Smooth muscle cell (in vitro differentiated cells): Measurements from ENCODE around the gene WDFY2. TPM values are rescaled to one million over a fixed set of nuclear protein-coding genes. Genes with fewer than 3 reads are reported as not detected.
A peak's percentile ranks its signal among the peaks of the same experiment; 100 is the strongest.

ENCODE experiments used
- DNase-seq: peaks from one replicate; lab custom pipeline; 2025; ENCODE audit not compliant: unreplicated experiment; lab: John Stamatoyannopoulos, UW
- H2AFZ ChIP-seq: fragments of 200-600 bp; sonication (generic); 2 replicates; pipeline ENCODE4 v1.6.0; 2016; ENCODE audit warnings: antibody characterized with exemption, low read depth, mild to moderate bottlenecking
- H3F3A ChIP-seq: fragments of 200-600 bp; sonication (generic); 2 replicates; pipeline ENCODE4 v1.6.0; 2017; ENCODE audit warnings: antibody characterized with exemption, low read depth
- H3K27ac ChIP-seq: fragments of 200-600 bp; sonication (generic); 2 replicates; pipeline ENCODE4 v1.5.1; 2016; ENCODE audit warnings: low read depth, mild to moderate bottlenecking
- H3K27me3 ChIP-seq: fragments of 200-600 bp; sonication (generic); 2 replicates; pipeline ENCODE4 v1.6.1; 2016; ENCODE audit warnings: low read depth, mild to moderate bottlenecking
- H3K36me3 ChIP-seq: fragments of 200-600 bp; sonication (generic); 2 replicates; pipeline ENCODE4 v1.5.1; 2016; ENCODE audit warnings: low read depth
- H3K4me1 ChIP-seq: fragments of 200-600 bp; sonication (generic); 2 replicates; pipeline ENCODE4 v1.5.1; 2016; ENCODE audit warnings: low read depth
- H3K4me2 ChIP-seq: fragments of 200-600 bp; sonication (generic); 2 replicates; pipeline ENCODE4 v1.6.0; 2016; ENCODE audit warnings: mild to moderate bottlenecking
- H3K4me3 ChIP-seq: fragments of 200-600 bp; sonication (generic); 2 replicates; pipeline ENCODE4 v1.5.1; 2016; ENCODE audit warnings: mild to moderate bottlenecking
- H3K79me2 ChIP-seq: fragments of 200-600 bp; sonication (generic); 2 replicates; pipeline ENCODE4 v1.6.0; 2016; ENCODE audit warnings: low read depth, mild to moderate bottlenecking
- H3K9ac ChIP-seq: fragments of 200-600 bp; sonication (generic); 2 replicates; pipeline ENCODE4 v1.6.0; 2016; ENCODE audit warnings: low read depth
- H3K9me3 ChIP-seq: fragments of 200-600 bp; sonication (generic); replicated peaks from 2 replicates; pipeline ENCODE4 v1.5.1; 2016; ENCODE audit warnings: low read depth
- H4K20me1 ChIP-seq: fragments of 200-600 bp; sonication (generic); 2 replicates; pipeline ENCODE4 v1.6.0; 2016; ENCODE audit warnings: low read depth
- CTCF ChIP-seq: fragments of 200-600 bp; sonication (generic); IDR thresholded peaks from 2 replicates; pipeline ENCODE4 v1.5.1; 2017; ENCODE audit warnings: borderline replicate concordance, mild to moderate bottlenecking, antibody characterized with exemption; ENCODE audit not compliant: insufficient read depth, poor library complexity, severe bottlenecking
- WGBS: methylation state at CpG from one replicate; pipeline ENCODE4 v1.1.7; 2016; ENCODE audit warnings: low lambda C conversion rate; 5-methylcytosine and 5-hydroxymethylcytosine counted together
- polyA plus RNA-seq: library from polyadenylated mRNA; unstranded; fragments of >200 nt; fragmentation: Nextera tagmentation; extraction: Ambion mirVana; gene quantifications from 2 replicates; pipeline ENCODE4 v1.2.1, GENCODE V29; 2016
- total RNA-seq: library from RNA; depleted of rRNA; stranded (reverse); fragments of >200 nt; gene quantifications from 2 replicates; pipeline ENCODE4 v1.2.3, GENCODE V29; 2014

Gene WDFY2
- total and polyA plus RNA-seq, 2 experiments from 2014 or later = 6.6 to 13.7 TPM

- H3K9me3 ChIP-seq = no peaks in the 10 kb centered on the region
- 92% methylated on average over 11 of the region's 11 CpGs for WGBS
- no peak for TF ChIP-seq CTCF
- no peaks in the 10 kb centered on the region for H3K36me3 ChIP-seq
- no peak overlapping the region for H3K4me2 ChIP-seq
- DNase-seq = no peak
- no peak overlapping the region for H2AFZ ChIP-seq
- H3K9ac ChIP-seq = no peak overlapping the region
- H3K4me3 ChIP-seq = no peak overlapping the region
- no peaks in the 10 kb centered on the region for H3K27me3 ChIP-seq
- no peaks in the 10 kb centered on the region for H3K4me1 ChIP-seq
- no peak overlapping the region for H3K27ac ChIP-seq
- H3F3A ChIP-seq = no peaks in the 10 kb centered on the region
- H3K79me2 ChIP-seq = no peaks in the 10 kb centered on the region
- no peaks in the 10 kb centered on the region for H4K20me1 ChIP-seq
Measured at GRCh38 chr13:51778392-51778791, 194.1 kb downstream of the WDFY2 start.

- H3K4me1 ChIP-seq = no peaks in the 10 kb centered on the region
- no peak overlapping the region for H3K4me2 ChIP-seq
- H3K36me3 ChIP-seq = no peaks in the 10 kb centered on the region
- TF ChIP-seq CTCF = no peak
- no peaks in the 10 kb centered on the region for H3F3A ChIP-seq
- H3K9me3 ChIP-seq = no peaks in the 10 kb centered on the region
- 94% methylated on average over 3 of the region's 3 CpGs for WGBS
- H2AFZ ChIP-seq = no peak overlapping the region
- no peak for DNase-seq
- H3K4me3 ChIP-seq = no peak overlapping the region
- no peaks in the 10 kb centered on the region for H4K20me1 ChIP-seq
- H3K27me3 ChIP-seq = no peaks in the 10 kb centered on the region
- H3K79me2 ChIP-seq = no peaks in the 10 kb centered on the region
- no peak overlapping the region for H3K9ac ChIP-seq
- no peak overlapping the region for H3K27ac ChIP-seq
Measured at GRCh38 chr13:51780099-51780498, 195.8 kb downstream of the WDFY2 start.

- H3F3A ChIP-seq = no peaks in the 10 kb centered on the region
- no peak overlapping the region for H3K27ac ChIP-seq
- no peaks in the 10 kb centered on the region for H4K20me1 ChIP-seq
- no peaks in the 10 kb centered on the region for H3K9me3 ChIP-seq
- 80% methylated on average over 15 of the region's 15 CpGs for WGBS
- no peak overlapping the region for H3K4me3 ChIP-seq
- no peak overlapping the region for H3K9ac ChIP-seq
- H3K4me2 ChIP-seq = no peak overlapping the region
- H3K79me2 ChIP-seq = no peaks in the 10 kb centered on the region
- H2AFZ ChIP-seq = no peak overlapping the region
- no peak for DNase-seq
- H3K27me3 ChIP-seq = no peaks in the 10 kb centered on the region
- TF ChIP-seq CTCF = peak; percentile 36
- H3K36me3 ChIP-seq = no peaks in the 10 kb centered on the region
- H3K4me1 ChIP-seq = peaks cover 9% of the 10 kb centered on the region
Measured at GRCh38 chr13:51781246-51782022, 197.2 kb downstream of the WDFY2 start.
